Tibial nerve (tissue), 4 donors: ENCODE measurements around the gene FRMD4A. TPM values are rescaled to one million over a fixed set of nuclear protein-coding genes. Genes with fewer than 3 reads are reported as not detected.

Source experiments
- DNase-seq, 2 donors: peaks; one replicate each; pipeline ENCODE4 v3.0.0-alpha.2; 2019; ENCODE audit warnings: low spot score in 2 of 2
- H3K27ac ChIP-seq, 4 donors: fragments of 200-600 bp; sonication (generic) in 3 of 4; one replicate each; pipeline ENCODE4 v1.5.1; 2017 to 2019; ENCODE audit warnings: mild to moderate bottlenecking in 1 of 4
- H3K27me3 ChIP-seq, 2 donors: fragments of 200-600 bp; sonication (generic) in 1 of 2; one replicate each; pipeline versions ENCODE4 v1.5.1 to v1.6.0; 2017 to 2019
- H3K36me3 ChIP-seq, 3 donors: fragments of 200-600 bp; sonication (generic); one replicate each; pipeline ENCODE4 v1.5.1; 2018 to 2019
- H3K4me1 ChIP-seq, 4 donors: fragments of 200-600 bp; sonication (generic) in 3 of 4; one replicate each; pipeline ENCODE4 v1.5.1; 2017 to 2019
- H3K4me3 ChIP-seq, 4 donors: fragments of 200-600 bp; sonication (generic) in 3 of 4; one replicate each; pipeline ENCODE4 v1.5.1; 2017 to 2019; ENCODE audit warnings: mild to moderate bottlenecking in 1 of 4, moderate library complexity in 1 of 4
- H3K9me3 ChIP-seq, 4 donors: fragments of 200-600 bp; sonication (generic) in 3 of 4; one replicate each; pipeline ENCODE4 v1.5.1; 2017 to 2019
- EP300 ChIP-seq, 2 donors: sonication (generic); formaldehyde crosslinking; IDR thresholded peaks; one replicate each; pipeline ENCODE4 v1.6.1; 2017; ENCODE audit warnings: antibody characterized with exemption in 2 of 2, mild to moderate bottlenecking in 1 of 2
- POLR2A ChIP-seq, 2 donors: fragments of 450-650 bp; IDR thresholded peaks; one replicate each; pipeline ENCODE4 v1.6.1; 2017; ENCODE audit warnings: antibody characterized with exemption in 2 of 2, mild to moderate bottlenecking in 2 of 2, moderate library complexity in 2 of 2
- WGBS, 2 donors: methylation state at CpG; one replicate each; pipeline ENCODE4 v1.1.5; 2018; 5-methylcytosine and 5-hydroxymethylcytosine counted together
- total RNA-seq, 4 donors: library from RNA; depleted of rRNA; stranded (reverse); fragments of >200 nt; gene quantifications; one replicate each; pipeline ENCODE4 v1.1.0, GENCODE V29; 2016
- TF ChIP-seq, protein P1 (sequence below), 5 experiments: fragments of 200-600 bp in 3 of 5; fragments of 450-650 bp in 2 of 5; sonication (generic) in 3 of 5; IDR thresholded peaks; one replicate each; pipeline ENCODE4 v1.5.1; 2016 to 2019; ENCODE audit warnings: antibody characterized with exemption in 5 of 5, mild to moderate bottlenecking in 3 of 5, moderate library complexity in 2 of 5

The FRMD4A gene
- total RNA-seq, 4 donors from 2014 or later = 39.8 to 89.7 (median 53.9) TPM

DNA sequence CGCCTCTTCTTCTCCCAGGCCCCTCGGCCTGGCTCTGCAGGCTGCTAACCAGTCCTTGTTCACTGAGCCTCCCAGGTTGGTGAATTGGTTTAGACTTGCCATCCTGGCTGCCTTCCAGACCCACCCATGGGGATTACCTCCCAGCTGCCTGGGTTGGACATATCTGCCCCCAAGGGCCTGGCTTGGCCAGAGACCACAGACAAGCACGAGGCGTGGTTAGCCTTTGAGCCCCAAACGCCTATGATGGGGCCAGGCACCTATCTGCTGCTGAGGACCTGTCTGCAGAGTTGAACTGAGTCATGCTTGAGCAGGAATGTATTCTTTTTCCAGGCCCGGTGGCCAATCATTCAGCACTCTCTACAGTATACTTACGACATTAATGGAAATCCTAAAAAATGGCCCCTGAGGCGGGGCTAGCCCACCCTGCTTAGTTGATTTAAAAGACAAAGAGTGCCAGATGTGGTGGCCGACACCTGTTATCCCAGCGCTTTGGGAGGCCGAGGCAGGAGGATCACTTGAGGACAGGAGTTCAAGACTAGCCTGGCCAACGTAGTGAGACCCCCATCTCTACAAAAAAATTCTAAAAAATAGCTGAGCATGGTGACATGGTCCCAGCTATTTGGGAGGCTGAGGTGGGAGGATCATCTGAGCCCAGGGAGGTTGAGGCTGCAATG is 361.5 kb downstream of the FRMD4A start:
- no peaks in the 10 kb centered on the region for H3K9me3 ChIP-seq
- 92 to 94% methylated on average over 11 to 12 of the region's 12 CpGs for WGBS, 2 donors
- H3K36me3 ChIP-seq = no peaks in the 10 kb centered on the region
- H3K4me1 ChIP-seq = peaks cover 0 to 22% (median 2%) of the 10 kb centered on the region in 4 donors
- H3K27me3 ChIP-seq = no peaks in the 10 kb centered on the region
- DNase-seq = no peak
- H3K4me3 ChIP-seq = no peak overlapping the region
- TF ChIP-seq, protein P1, sequence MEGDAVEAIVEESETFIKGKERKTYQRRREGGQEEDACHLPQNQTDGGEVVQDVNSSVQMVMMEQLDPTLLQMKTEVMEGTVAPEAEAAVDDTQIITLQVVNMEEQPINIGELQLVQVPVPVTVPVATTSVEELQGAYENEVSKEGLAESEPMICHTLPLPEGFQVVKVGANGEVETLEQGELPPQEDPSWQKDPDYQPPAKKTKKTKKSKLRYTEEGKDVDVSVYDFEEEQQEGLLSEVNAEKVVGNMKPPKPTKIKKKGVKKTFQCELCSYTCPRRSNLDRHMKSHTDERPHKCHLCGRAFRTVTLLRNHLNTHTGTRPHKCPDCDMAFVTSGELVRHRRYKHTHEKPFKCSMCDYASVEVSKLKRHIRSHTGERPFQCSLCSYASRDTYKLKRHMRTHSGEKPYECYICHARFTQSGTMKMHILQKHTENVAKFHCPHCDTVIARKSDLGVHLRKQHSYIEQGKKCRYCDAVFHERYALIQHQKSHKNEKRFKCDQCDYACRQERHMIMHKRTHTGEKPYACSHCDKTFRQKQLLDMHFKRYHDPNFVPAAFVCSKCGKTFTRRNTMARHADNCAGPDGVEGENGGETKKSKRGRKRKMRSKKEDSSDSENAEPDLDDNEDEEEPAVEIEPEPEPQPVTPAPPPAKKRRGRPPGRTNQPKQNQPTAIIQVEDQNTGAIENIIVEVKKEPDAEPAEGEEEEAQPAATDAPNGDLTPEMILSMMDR (IDR thresholded peaks at IDR 0.05) = no peak
- no peak for TF ChIP-seq POLR2A (IDR thresholded peaks at IDR 0.05)
- no peak overlapping the region for H3K27ac ChIP-seq

DNA sequence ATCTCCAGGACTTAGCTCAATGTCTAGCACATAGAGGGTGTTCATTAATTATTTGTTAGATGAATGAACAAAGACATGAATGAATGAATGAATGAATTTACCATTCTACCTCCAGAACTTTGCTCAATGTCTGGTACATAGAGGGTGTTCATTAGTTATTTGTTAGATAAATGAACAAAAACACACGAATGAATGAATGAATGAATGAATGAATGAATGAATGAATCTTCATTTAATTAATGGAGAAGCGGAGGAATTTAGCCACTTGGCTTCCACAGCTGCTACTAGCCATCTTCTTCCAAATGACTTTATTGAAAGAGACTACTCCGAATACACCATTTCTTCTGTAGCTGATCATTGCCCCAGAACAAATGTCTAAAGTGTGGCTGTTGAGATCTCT is 368.9 kb downstream of the FRMD4A start:
- no peak overlapping the region for H3K4me3 ChIP-seq
- H3K4me1 ChIP-seq = peaks cover 0 to 32% (median 4%) of the 10 kb centered on the region in 4 donors
- DNase-seq = no peak
- TF ChIP-seq EP300 (IDR thresholded peaks at IDR 0.05) (no peak), POLR2A (IDR thresholded peaks at IDR 0.05) (no peak)
- TF ChIP-seq, protein P1 (IDR thresholded peaks at IDR 0.05) = no peak
- H3K9me3 ChIP-seq = no peaks in the 10 kb centered on the region
- H3K27me3 ChIP-seq = no peaks in the 10 kb centered on the region
- WGBS, 2 donors = 88 to 92% methylated on average over 3 of the region's 3 CpGs
- no peak overlapping the region for H3K27ac ChIP-seq
- H3K36me3 ChIP-seq = no peaks in the 10 kb centered on the region

DNA sequence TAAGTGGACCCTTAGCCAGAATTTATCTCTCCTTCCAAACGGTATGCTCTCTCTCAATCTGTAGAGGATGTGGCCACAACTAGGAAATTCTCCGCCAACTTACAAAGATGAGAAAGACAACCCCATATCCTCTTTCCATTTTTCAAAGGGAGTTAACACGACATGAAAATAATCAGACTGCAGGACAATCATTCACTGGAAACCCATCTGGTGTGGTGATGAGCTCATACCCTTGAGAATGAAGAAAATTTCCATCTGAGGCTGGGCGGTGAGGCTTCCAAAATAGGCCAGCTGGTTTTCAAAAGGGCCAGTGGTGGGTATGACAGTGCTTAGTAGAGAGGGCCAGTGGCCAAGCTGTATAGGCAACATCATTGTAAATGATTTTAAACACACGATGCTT is 369.6 kb downstream of the FRMD4A start:
- no peak overlapping the region for H3K4me3 ChIP-seq
- no peaks in the 10 kb centered on the region for H3K27me3 ChIP-seq
- 42 to 50% methylated on average over 5 of the region's 5 CpGs for WGBS, 2 donors
- no peak for TF ChIP-seq EP300 (IDR thresholded peaks at IDR 0.05)
- no peak for TF ChIP-seq POLR2A (IDR thresholded peaks at IDR 0.05)
- TF ChIP-seq, protein P1 (IDR thresholded peaks at IDR 0.05) = no peak
- H3K9me3 ChIP-seq = no peaks in the 10 kb centered on the region
- no peak for DNase-seq
- no peaks in the 10 kb centered on the region for H3K36me3 ChIP-seq
- H3K27ac ChIP-seq = peak overlapping the region in 2 of 4 donors; percentile 66 to 74
- H3K4me1 ChIP-seq = peaks cover 0 to 39% (median 6%) of the 10 kb centered on the region in 4 donors

DNA sequence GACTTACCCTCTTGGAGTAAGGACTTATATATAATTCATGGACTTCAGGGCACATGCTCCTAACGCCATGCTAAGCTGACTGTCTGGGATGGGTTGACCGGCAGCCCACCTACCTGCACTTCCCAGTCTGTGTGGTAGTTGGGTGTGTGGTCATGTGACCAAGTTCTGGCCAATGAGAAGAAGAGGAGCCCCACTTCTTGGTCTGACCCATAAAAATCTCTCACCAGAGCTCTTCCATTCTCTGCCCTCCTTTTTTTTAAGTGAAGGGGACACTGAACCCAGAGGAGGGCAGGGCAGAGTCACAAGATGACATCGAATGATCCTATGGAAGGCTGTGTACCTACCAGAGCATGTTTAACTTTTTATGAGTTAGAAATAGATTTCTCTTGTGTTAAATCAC is 370.1 kb downstream of the FRMD4A start:
- no peak overlapping the region for H3K4me3 ChIP-seq
- H3K36me3 ChIP-seq = no peaks in the 10 kb centered on the region
- H3K4me1 ChIP-seq = peaks cover 0 to 44% (median 6%) of the 10 kb centered on the region in 4 donors
- DNase-seq = no peak
- H3K27me3 ChIP-seq = no peaks in the 10 kb centered on the region
- no peaks in the 10 kb centered on the region for H3K9me3 ChIP-seq
- WGBS, 2 donors = 90 to 94% methylated on average over 3 of the region's 3 CpGs
- H3K27ac ChIP-seq = peak overlapping the region in 2 of 4 donors; percentile 66 to 74
- no peak for TF ChIP-seq EP300 (IDR thresholded peaks at IDR 0.05)
- TF ChIP-seq, protein P1 (IDR thresholded peaks at IDR 0.05) = no peak
- no peak for TF ChIP-seq POLR2A (IDR thresholded peaks at IDR 0.05)

DNA sequence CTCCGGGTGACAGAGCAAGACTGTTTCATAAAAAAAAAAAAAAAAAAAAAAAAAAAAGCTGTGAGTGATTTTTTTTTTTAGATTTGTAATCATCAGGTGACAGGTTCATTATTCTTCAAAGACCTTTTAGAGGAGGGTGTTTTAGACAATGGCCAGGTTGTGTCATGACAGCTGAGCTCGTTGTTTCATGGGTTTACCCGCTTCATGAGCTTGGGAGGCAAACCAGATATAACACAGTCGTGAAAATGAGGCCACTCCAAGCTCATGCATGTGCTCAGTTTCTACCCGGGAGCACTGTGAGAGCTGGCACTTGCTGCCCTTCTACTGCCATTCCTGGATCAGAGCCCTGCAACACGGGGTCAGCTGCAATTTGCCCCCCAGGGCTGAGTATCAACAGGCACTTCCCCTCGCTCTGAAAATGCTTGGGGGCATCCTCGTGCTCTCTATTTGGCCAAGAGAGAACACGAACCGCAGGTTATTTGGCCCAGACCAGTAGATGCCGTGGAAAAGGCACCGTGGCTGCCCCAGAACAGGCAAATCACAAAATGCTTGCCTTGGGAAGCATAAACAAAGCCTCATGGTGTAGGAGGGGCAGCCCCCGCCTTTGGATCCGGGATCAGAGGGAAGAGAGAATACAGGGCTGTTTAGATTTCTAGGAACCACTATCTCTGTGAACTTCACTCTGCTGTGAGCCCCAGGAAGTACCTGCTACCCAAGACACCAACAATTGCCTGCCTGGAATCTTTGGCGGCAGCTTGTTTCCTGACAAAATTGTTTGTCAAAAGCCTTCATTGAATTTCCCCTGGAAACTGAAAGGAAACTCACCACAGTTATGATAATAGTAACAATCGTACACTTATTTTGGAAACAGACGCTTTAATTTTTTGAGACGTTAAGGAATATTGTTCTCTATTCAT is 371.0 kb downstream of the FRMD4A start:
- H3K4me3 ChIP-seq = peak overlapping the region in 1 of 4 donors; percentile 18
- 31 to 33% methylated on average over 18 of the region's 18 CpGs for WGBS, 2 donors
- no peaks in the 10 kb centered on the region for H3K36me3 ChIP-seq
- no peak for DNase-seq
- peak overlapping the region in 2 of 4 donors; percentile 66 to 74 for H3K27ac ChIP-seq
- no peak for TF ChIP-seq POLR2A (IDR thresholded peaks at IDR 0.05)
- TF ChIP-seq, protein P1 (IDR thresholded peaks at IDR 0.05) = no peak
- TF ChIP-seq EP300 (IDR thresholded peaks at IDR 0.05) = no peak
- H3K4me1 ChIP-seq = peaks cover 0 to 48% (median 6%) of the 10 kb centered on the region in 4 donors
- no peaks in the 10 kb centered on the region for H3K9me3 ChIP-seq
- H3K27me3 ChIP-seq = no peaks in the 10 kb centered on the region
